PC-9 (cell line): ENCODE measurements around the gene ZNF578. TPM values are rescaled to one million over a fixed set of nuclear protein-coding genes. Genes with fewer than 3 reads are reported as not detected.
"Not testable (repeated sequence)": the region's sequence is repeated elsewhere in the genome, so short reads cannot be mapped to it uniquely, and the experiment has no call there.

Source experiments
- BruUV-seq: library from RNA; stranded (reverse); fragments of 400-500 nt; replicated peaks from 2 replicates; lab custom pipeline; 2021; lab: Mats Ljungman, UMichigan
- CTCF ChIA-PET: fragments of 300-600 bp; sonication (Branson Sonifier 250); formaldehyde crosslinking; loops from one replicate; lab custom pipeline; 2022; ENCODE audit warnings: antibody characterized with exemption; lab: Charles Lee
- POLR2A ChIA-PET: fragments of 300-600 bp; sonication (Branson Sonifier 250); formaldehyde crosslinking; loops from one replicate; lab custom pipeline; 2022; ENCODE audit warnings: antibody characterized with exemption; ENCODE audit not compliant: unreplicated experiment; lab: Charles Lee
- DNase-seq, 2 experiments: peaks; one replicate each; pipeline versions ENCODE4 v3.0.0 to v3.0.0-alpha.2; 2015 to 2022; ENCODE audit warnings: mixed read lengths in 1 of 2
- H2AFZ ChIP-seq: fragments of 200-600 bp; sonication (generic); 2 replicates; pipeline ENCODE4 v1.8.1; 2017; ENCODE audit warnings: antibody characterized with exemption
- H3F3A ChIP-seq: fragments of 200-600 bp; sonication (generic); 2 replicates; pipeline ENCODE4 v1.8.1; 2017; ENCODE audit warnings: antibody characterized with exemption, mild to moderate bottlenecking, low read depth; ENCODE audit not compliant: insufficient read depth
- H3K27ac ChIP-seq: fragments of 200-600 bp; sonication (generic); 2 replicates; pipeline ENCODE4 v1.6.1; 2016; ENCODE audit warnings: mixed run types
- H3K27me3 ChIP-seq: fragments of 200-600 bp; sonication (generic); 2 replicates; pipeline ENCODE4 v1.6.1; 2016; ENCODE audit warnings: low read depth, mixed run types; ENCODE audit not compliant: insufficient read depth
- H3K36me3 ChIP-seq: fragments of 200-600 bp; sonication (generic); 2 replicates; pipeline ENCODE4 v1.6.1; 2016; ENCODE audit warnings: low read depth, mixed run types
- H3K4me1 ChIP-seq: fragments of 200-600 bp; sonication (generic); replicated peaks from 2 replicates; pipeline ENCODE4 v1.6.1; 2016; ENCODE audit warnings: mixed run types; ENCODE audit not compliant: insufficient read depth
- H3K4me2 ChIP-seq: fragments of 200-600 bp; sonication (generic); 2 replicates; pipeline ENCODE4 v1.6.1; 2017; ENCODE audit warnings: mixed run types
- H3K4me3 ChIP-seq: fragments of 200-600 bp; sonication (generic); 2 replicates; pipeline ENCODE4 v1.6.1; 2016; ENCODE audit warnings: mixed run types
- H3K79me2 ChIP-seq: fragments of 200-600 bp; sonication (generic); 2 replicates; pipeline ENCODE4 v1.6.1; 2017; ENCODE audit warnings: low read depth, mixed run types
- H3K9me2 ChIP-seq: fragments of 200-600 bp; sonication (generic); 2 replicates; pipeline ENCODE4 v1.8.1; 2017; ENCODE audit warnings: mild to moderate bottlenecking; ENCODE audit not compliant: insufficient read depth
- H3K9me3 ChIP-seq: fragments of 200-600 bp; sonication (generic); 2 replicates; pipeline ENCODE4 v1.8.1; 2016; ENCODE audit warnings: low read depth; ENCODE audit not compliant: insufficient read depth
- H4K20me1 ChIP-seq: fragments of 200-600 bp; sonication (generic); 2 replicates; pipeline ENCODE4 v1.8.1; 2017; ENCODE audit not compliant: insufficient read depth
- EZH2 ChIP-seq: fragments of 200-600 bp; sonication (generic); IDR thresholded peaks from 2 replicates; pipeline ENCODE4 v1.8.0; 2017; ENCODE audit warnings: antibody characterized with exemption, low read depth
- intact Hi-C: fragments of 100-400 bp; cut with micrococcal nuclease; formaldehyde crosslinking; loops from one replicate; pipeline ENCODE4 v1.10.0; 2022; ENCODE audit not compliant: unreplicated experiment
- total RNA-seq: library from RNA; stranded (reverse); gene quantifications from 2 replicates; pipeline ENCODE4 v1.2.3, GENCODE V29; 2021
- TF ChIP-seq, protein P1 (sequence below): fragments of 200-600 bp; sonication (generic); conservative IDR thresholded peaks from 2 replicates; pipeline ENCODE4 v1.6.1; 2017; ENCODE audit warnings: mixed run types, antibody characterized with exemption, mild to moderate bottlenecking, moderate library complexity

ZNF578 gene
- total RNA-seq, 1 experiment from 2014 or later: not detected

GRCh38 chr19:52516191-52516590, 62.8 kb downstream of the ZNF578 start:
- Histone ChIP-seq H3K79me2 (no peaks in the 10 kb centered on the region), H3K9me3 (peaks cover 16% of the 10 kb centered on the region), H2AFZ (no peak overlapping the region), H3K27ac (no peak overlapping the region), H3K4me2 (no peak overlapping the region), H3K9me2 (no peaks in the 10 kb centered on the region), H3F3A (no peaks in the 10 kb centered on the region), H4K20me1 (no peaks in the 10 kb centered on the region), H3K27me3 (peaks cover 2% of the 10 kb centered on the region; the same call in 1 of the 2 replicates), H3K4me3 (no peak overlapping the region), H3K36me3 (no peaks in the 10 kb centered on the region), H3K4me1 (no peaks in the 10 kb centered on the region)
- no peak for DNase-seq
- ChIA-PET CTCF (no interaction called here), POLR2A (no interaction called here)
- BruUV-seq: no TSS peak
- intact Hi-C loops: no loop called here
- TF ChIP-seq EZH2: no peak
- TF ChIP-seq, protein P1, sequence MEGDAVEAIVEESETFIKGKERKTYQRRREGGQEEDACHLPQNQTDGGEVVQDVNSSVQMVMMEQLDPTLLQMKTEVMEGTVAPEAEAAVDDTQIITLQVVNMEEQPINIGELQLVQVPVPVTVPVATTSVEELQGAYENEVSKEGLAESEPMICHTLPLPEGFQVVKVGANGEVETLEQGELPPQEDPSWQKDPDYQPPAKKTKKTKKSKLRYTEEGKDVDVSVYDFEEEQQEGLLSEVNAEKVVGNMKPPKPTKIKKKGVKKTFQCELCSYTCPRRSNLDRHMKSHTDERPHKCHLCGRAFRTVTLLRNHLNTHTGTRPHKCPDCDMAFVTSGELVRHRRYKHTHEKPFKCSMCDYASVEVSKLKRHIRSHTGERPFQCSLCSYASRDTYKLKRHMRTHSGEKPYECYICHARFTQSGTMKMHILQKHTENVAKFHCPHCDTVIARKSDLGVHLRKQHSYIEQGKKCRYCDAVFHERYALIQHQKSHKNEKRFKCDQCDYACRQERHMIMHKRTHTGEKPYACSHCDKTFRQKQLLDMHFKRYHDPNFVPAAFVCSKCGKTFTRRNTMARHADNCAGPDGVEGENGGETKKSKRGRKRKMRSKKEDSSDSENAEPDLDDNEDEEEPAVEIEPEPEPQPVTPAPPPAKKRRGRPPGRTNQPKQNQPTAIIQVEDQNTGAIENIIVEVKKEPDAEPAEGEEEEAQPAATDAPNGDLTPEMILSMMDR: no peak

DNA sequence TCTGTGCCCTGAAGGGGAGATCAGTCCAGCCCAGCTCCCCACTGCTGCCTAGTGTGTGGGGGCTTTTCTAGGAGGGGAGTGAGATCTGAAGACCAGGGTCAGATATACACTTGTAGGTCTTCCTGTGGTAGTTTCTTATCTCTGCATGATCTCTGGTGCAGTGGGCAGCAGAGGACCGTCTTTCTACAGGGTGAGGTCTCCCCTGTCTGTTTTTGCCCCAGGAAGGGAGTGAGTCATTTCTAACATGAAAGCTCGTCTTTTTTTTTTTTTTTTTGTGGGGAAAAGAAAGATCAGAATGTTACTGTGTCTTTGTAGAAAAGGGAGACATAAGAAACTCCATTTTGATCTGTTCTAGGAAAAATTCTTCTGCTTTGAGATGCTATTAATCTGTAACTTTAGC, 65.3 kb downstream of the ZNF578 start:
- Histone ChIP-seq H3F3A (no peaks in the 10 kb centered on the region), H3K9me2 (no peaks in the 10 kb centered on the region), H3K4me2 (no peak overlapping the region), H4K20me1 (no peaks in the 10 kb centered on the region), H3K27ac (no peak overlapping the region), H2AFZ (no peak overlapping the region), H3K4me1 (no peaks in the 10 kb centered on the region), H3K9me3 (peaks cover 8% of the 10 kb centered on the region; the same call in 1 of the 2 replicates), H3K36me3 (no peaks in the 10 kb centered on the region), H3K27me3 (peaks cover 8% of the 10 kb centered on the region; the same call in 1 of the 2 replicates), H3K4me3 (no peak overlapping the region), H3K79me2 (no peaks in the 10 kb centered on the region)
- CTCF ChIA-PET: interaction anchor here (0.6 kb wide), 1 partner anchor 8 kb away, joined by 3 read pairs; no protein-coding TSS in a partner anchor
- BruUV-seq: no TSS peak
- no peak for DNase-seq
- intact Hi-C loops: no loop called here
- no peak for TF ChIP-seq EZH2
- TF ChIP-seq, protein P1: no peak
- POLR2A ChIA-PET: no interaction called here

- H3K9me3 ChIP-seq: peaks cover 12% of the 10 kb centered on the region; the same call in 1 of the 2 replicates
- BruUV-seq, CTCF ChIA-PET, H4K20me1 ChIP-seq, H3F3A ChIP-seq, H3K79me2 ChIP-seq, H3K4me2 ChIP-seq, H3K27me3 ChIP-seq, H3K27ac ChIP-seq, POLR2A ChIA-PET, H2AFZ ChIP-seq, DNase-seq, H3K36me3 ChIP-seq, H3K4me1 ChIP-seq, H3K9me2 ChIP-seq, H3K4me3 ChIP-seq, intact Hi-C loops: not testable (repeated sequence)
These were observed 65.8 kb downstream of the ZNF578 start for GRCh38 chr19:52519175-52519574.

GRCh38 chr19:52520013-52520412, 66.7 kb downstream of the ZNF578 start:
- Histone ChIP-seq H3K27me3 (peaks cover 8% of the 10 kb centered on the region; the same call in 1 of the 2 replicates), H3K9me3 (peaks cover 17% of the 10 kb centered on the region; the same call in 1 of the 2 replicates), H3F3A (no peaks in the 10 kb centered on the region), H3K79me2 (no peaks in the 10 kb centered on the region), H3K4me3 (no peak overlapping the region), H3K4me2 (no peak overlapping the region), H4K20me1 (no peaks in the 10 kb centered on the region), H3K27ac (no peak overlapping the region), H3K9me2 (no peaks in the 10 kb centered on the region), H2AFZ (no peak overlapping the region), H3K4me1 (no peaks in the 10 kb centered on the region), H3K36me3 (no peaks in the 10 kb centered on the region)
- POLR2A ChIA-PET: no interaction called here
- CTCF ChIA-PET: no interaction called here
- intact Hi-C loops: no loop called here
- BruUV-seq: no TSS peak
- TF ChIP-seq, protein P1: no peak
- no peak for TF ChIP-seq EZH2
- no peak for DNase-seq
